Esophagus muscularis mucosa (tissue), 4 donors: Measurements from ENCODE around the gene ZMIZ1.

Source experiments
- EP300 ChIP-seq: sonication (generic); formaldehyde crosslinking; IDR thresholded peaks from one replicate; pipeline ENCODE4 v1.6.1; 2017; ENCODE audit warnings: antibody characterized with exemption
- POLR2AphosphoS5 ChIP-seq, 2 donors: sonication (generic); formaldehyde crosslinking; IDR thresholded peaks; one replicate each; pipeline ENCODE4 v1.6.1; 2017; ENCODE audit warnings: antibody characterized with exemption in 2 of 2
- TF ChIP-seq, protein P1 (sequence below), 3 experiments: fragments of 200-600 bp in 2 of 3; fragments of 450-650 bp in 1 of 3; sonication (generic) in 2 of 3; IDR thresholded peaks; one replicate each; pipeline ENCODE4 v1.5.1; 2017 to 2019; ENCODE audit warnings: antibody characterized with exemption in 3 of 3, mild to moderate bottlenecking in 2 of 3, moderate library complexity in 1 of 3

DNA sequence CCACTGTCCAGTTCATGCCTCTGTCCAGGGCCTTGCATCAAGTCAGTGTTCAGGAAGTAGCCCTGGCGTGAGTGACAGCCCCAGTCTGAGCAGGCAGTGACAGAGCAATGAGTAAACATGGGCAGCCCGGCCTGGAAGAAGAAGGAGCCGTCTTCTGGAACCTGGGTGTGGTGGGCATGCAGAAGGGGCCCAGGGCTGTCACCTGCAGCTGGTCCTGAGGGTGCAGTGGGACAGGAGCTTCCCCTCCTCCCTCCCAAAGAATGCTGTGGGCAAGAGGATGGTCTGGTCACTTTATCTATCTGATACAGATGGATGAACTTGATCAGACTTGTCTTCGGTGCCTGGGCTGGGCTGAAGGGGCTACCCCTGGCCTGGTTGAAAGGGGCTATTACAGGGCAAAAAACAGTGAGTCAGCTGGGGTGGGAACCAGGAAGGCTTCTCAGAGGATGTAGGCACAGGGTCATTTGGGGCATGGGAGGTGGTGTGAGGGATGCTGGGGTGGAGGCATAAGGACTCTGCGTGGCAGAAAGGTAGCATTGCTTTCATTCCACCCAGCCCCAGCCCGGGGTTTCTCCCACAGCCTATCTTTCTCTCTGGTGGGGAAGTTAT, 235.8 kb downstream of the ZMIZ1 start:
- TF ChIP-seq, protein P1, sequence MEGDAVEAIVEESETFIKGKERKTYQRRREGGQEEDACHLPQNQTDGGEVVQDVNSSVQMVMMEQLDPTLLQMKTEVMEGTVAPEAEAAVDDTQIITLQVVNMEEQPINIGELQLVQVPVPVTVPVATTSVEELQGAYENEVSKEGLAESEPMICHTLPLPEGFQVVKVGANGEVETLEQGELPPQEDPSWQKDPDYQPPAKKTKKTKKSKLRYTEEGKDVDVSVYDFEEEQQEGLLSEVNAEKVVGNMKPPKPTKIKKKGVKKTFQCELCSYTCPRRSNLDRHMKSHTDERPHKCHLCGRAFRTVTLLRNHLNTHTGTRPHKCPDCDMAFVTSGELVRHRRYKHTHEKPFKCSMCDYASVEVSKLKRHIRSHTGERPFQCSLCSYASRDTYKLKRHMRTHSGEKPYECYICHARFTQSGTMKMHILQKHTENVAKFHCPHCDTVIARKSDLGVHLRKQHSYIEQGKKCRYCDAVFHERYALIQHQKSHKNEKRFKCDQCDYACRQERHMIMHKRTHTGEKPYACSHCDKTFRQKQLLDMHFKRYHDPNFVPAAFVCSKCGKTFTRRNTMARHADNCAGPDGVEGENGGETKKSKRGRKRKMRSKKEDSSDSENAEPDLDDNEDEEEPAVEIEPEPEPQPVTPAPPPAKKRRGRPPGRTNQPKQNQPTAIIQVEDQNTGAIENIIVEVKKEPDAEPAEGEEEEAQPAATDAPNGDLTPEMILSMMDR (IDR thresholded peaks at IDR 0.05) = no peak
- TF ChIP-seq POLR2AphosphoS5 (IDR thresholded peaks at IDR 0.05) = no peak
- no peak for TF ChIP-seq EP300
